ENCODE data around the gene TMEM30A.

DNA sequence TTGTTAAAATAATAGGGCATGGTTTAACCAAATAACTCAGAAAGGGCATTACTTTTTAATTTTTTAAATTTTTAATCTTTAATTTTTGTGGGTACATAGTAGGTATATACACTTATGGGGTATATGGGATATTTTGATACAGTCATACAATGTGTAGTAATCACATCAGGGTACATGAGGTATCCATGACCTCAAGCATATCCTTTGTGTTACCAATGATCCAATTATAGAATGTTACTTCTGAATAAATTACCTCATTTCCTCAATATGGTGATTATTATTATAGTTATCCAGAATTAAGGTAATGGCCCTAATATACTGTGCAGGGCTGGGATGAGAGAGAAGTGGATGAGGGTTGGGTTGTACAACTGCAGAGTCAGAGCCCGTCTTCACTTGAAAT lies 45.1 kb upstream of the TMEM30A start:
- TF ChIP-seq, protein P1, sequence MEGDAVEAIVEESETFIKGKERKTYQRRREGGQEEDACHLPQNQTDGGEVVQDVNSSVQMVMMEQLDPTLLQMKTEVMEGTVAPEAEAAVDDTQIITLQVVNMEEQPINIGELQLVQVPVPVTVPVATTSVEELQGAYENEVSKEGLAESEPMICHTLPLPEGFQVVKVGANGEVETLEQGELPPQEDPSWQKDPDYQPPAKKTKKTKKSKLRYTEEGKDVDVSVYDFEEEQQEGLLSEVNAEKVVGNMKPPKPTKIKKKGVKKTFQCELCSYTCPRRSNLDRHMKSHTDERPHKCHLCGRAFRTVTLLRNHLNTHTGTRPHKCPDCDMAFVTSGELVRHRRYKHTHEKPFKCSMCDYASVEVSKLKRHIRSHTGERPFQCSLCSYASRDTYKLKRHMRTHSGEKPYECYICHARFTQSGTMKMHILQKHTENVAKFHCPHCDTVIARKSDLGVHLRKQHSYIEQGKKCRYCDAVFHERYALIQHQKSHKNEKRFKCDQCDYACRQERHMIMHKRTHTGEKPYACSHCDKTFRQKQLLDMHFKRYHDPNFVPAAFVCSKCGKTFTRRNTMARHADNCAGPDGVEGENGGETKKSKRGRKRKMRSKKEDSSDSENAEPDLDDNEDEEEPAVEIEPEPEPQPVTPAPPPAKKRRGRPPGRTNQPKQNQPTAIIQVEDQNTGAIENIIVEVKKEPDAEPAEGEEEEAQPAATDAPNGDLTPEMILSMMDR (conservative IDR thresholded peaks at IDR 0.05; ENCODE audit: low read depth, low read length): no peak
- TF ChIP-seq EZH2 (IDR thresholded peaks at IDR 0.05; ENCODE audit: low read length, unreplicated experiment) (no peak), EZH2phosphoT487 (IDR thresholded peaks at IDR 0.05; ENCODE audit: borderline replicate concordance, low read length) (no peak)

Measured in PC-3 (cell line).